Body of pancreas (tissue), 4 donors: ENCODE measurements around the gene GNPTG. TPM values are rescaled to one million over a fixed set of nuclear protein-coding genes. Genes with fewer than 3 reads are reported as not detected.

Experiments
- ATAC-seq: fragments of 150-250 bp; one replicate; pipeline ENCODE4 v1.9.1; 2016
- DNase-seq, 4 donors: peaks; one replicate each; pipeline ENCODE4 v3.0.0-alpha.2; 2019
- H3K27ac ChIP-seq, 4 donors: fragments of 200-600 bp; sonication (generic); 1 replicate in 3 of 4; 2 replicates in 1 of 4; pipeline versions ENCODE4 v1.5.1 to v1.6.1; 2016 to 2019; ENCODE audit warnings: mild to moderate bottlenecking in 1 of 4, mixed read lengths in 1 of 4, moderate library complexity in 1 of 4
- H3K27me3 ChIP-seq, 2 donors: fragments of 200-600 bp; sonication (generic); one replicate each; pipeline ENCODE4 v1.6.0; 2016; ENCODE audit warnings: mild to moderate bottlenecking in 1 of 2
- H3K36me3 ChIP-seq, 2 donors: fragments of 200-600 bp; sonication (generic); replicated peaks in 1 of 2; 2 replicates each; pipeline ENCODE4 v1.5.1; 2016; ENCODE audit warnings: low read depth in 2 of 2; ENCODE audit not compliant: insufficient read depth in 1 of 2
- H3K4me1 ChIP-seq: fragments of 200-600 bp; sonication (generic); one replicate; pipeline ENCODE4 v1.6.0; 2016
- H3K4me3 ChIP-seq, 2 donors: fragments of 200-600 bp; sonication (generic); 1 replicate in 1 of 2; 2 replicates in 1 of 2; pipeline ENCODE4 v1.5.1; 2016 to 2019
- H3K9me3 ChIP-seq, 3 donors: fragments of 200-600 bp; sonication (generic); 1 replicate in 2 of 3; 2 replicates in 1 of 3; pipeline ENCODE4 v1.5.1; 2016
- POLR2A ChIP-seq, 3 donors: fragments of 450-650 bp; IDR thresholded peaks; one replicate each; pipeline ENCODE4 v1.6.1; 2016; ENCODE audit warnings: antibody characterized with exemption in 3 of 3, mild to moderate bottlenecking in 2 of 3
- WGBS, 2 donors: methylation state at CpG; one replicate each; pipeline ENCODE4 v1.1.5; 2017; 5-methylcytosine and 5-hydroxymethylcytosine counted together
- intact Hi-C: fragments of 100-400 bp; cut with DNase I; formaldehyde crosslinking; loops from one replicate; pipeline ENCODE4 v1.15.1; 2023
- total RNA-seq, 2 donors: library from RNA; depleted of rRNA; stranded (reverse); fragments of >200 nt; gene quantifications; one replicate each; pipeline ENCODE4 v1.1.0, GENCODE V29; 2016
- TF ChIP-seq, protein P1 (sequence below), 7 experiments: fragments of 450-650 bp in 4 of 7; fragments of 200-600 bp in 3 of 7; sonication (generic) in 3 of 7; IDR thresholded peaks; one replicate each; pipeline ENCODE4 v1.5.1; 2016 to 2019; ENCODE audit warnings: antibody characterized with exemption in 7 of 7

The GNPTG gene
- total RNA-seq, 2 donors from 2014 or later = 38.1 to 98.2 TPM

DNA sequence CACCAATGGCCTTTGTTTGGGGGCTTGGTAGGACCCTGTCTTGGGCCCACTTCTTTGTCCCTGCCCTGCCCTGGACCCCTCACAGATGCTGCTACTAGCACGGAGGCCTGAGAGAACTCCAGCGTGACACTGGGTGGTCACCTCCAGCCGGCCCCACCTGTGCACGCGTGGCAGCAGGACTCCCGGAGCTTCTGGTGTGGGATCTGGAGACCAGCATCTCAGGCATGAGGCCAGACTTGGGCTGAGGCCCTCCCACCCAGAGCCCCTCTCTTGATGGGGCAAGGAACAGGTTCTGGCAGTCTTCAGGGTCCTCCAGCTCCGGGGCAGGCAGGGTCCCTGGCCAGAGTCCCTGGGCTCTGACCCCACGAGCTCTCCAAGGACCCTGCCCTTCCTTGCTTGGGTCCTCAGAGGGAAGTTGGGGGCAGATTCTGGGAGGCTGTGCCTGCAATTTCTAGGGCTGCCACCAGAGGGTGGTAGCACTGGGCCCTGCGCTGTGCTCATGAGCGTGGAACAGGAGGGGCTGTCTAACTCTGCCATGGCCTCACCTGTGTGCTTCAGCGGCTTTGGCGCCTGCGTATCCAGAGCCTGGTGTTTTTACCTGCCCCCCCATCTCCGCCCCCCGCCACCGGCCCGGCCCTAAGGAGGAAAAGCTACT lies 21.3 kb upstream of the GNPTG start:
- Histone ChIP-seq H3K4me1 (peaks cover 35% of the 10 kb centered on the region), H3K27me3 (peaks cover 8 to 28% of the 10 kb centered on the region in 2 donors), H3K9me3 (no peaks in the 10 kb centered on the region), H3K4me3 (no peak overlapping the region), H3K36me3 (no peaks in the 10 kb centered on the region), H3K27ac (no peak overlapping the region)
- DNase-seq (no peak), ATAC-seq (no peak)
- intact Hi-C loops = no loop called here
- TF ChIP-seq, protein P1, sequence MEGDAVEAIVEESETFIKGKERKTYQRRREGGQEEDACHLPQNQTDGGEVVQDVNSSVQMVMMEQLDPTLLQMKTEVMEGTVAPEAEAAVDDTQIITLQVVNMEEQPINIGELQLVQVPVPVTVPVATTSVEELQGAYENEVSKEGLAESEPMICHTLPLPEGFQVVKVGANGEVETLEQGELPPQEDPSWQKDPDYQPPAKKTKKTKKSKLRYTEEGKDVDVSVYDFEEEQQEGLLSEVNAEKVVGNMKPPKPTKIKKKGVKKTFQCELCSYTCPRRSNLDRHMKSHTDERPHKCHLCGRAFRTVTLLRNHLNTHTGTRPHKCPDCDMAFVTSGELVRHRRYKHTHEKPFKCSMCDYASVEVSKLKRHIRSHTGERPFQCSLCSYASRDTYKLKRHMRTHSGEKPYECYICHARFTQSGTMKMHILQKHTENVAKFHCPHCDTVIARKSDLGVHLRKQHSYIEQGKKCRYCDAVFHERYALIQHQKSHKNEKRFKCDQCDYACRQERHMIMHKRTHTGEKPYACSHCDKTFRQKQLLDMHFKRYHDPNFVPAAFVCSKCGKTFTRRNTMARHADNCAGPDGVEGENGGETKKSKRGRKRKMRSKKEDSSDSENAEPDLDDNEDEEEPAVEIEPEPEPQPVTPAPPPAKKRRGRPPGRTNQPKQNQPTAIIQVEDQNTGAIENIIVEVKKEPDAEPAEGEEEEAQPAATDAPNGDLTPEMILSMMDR (IDR thresholded peaks at IDR 0.05) = peak in 6 of 7 experiments; percentile 9 to 34 (median 22)
- no peak for TF ChIP-seq POLR2A (IDR thresholded peaks at IDR 0.05)
- WGBS, 2 donors = 74% methylated on average over 13 of the region's 17 CpGs; no CpG with 5 or more reads in 1 of the 2 donors

DNA sequence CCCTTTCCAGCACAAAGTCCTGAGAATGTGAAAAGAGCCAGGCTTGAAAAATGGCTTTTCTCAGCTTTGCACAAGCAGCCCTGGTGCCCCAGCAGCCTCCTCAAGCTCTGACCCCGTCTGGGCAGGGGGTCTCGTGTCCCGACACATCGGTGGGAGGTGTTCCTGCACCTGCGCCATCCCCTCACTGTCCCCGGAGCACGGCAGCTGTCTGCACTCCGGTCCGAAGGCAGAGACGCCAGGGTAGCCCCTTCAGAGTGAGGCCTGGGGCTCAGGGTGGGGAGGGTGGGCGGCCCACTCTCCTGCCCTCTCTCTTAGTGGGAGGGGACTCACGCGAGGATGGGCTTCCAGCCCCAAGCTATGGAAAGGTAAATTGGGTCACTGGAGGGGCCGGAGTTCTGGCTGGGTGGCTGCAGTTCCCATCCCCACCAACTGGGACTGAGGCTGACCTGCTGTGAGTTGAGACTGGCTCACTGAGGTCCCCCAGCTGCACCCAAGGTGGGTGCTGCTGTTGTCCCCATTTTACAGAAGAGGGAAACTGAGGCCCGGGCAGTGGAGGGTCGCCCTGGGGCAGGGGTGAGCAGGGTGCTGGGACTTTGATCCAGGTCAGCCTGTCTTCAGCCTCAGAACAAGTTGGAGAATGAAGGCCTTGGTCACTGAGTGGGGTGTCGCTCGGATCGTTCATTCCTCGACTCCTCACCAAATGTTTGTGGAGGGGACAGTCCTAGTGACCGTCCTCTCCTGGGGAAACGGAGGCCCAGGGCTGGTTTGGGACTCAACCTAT lies 20.6 kb upstream of the GNPTG start:
- Histone ChIP-seq H3K36me3 (no peaks in the 10 kb centered on the region), H3K4me3 (no peak overlapping the region), H3K27ac (no peak overlapping the region), H3K9me3 (no peaks in the 10 kb centered on the region), H3K4me1 (peaks cover 35% of the 10 kb centered on the region), H3K27me3 (peaks cover 8 to 28% of the 10 kb centered on the region in 2 donors)
- intact Hi-C loops = no loop called here
- whole genome bisulfite sequencing, 2 donors = 29 to 37% methylated on average over 10 to 19 of the region's 22 CpGs
- DNase-seq (no peak), ATAC-seq (no peak)
- no peak for TF ChIP-seq POLR2A (IDR thresholded peaks at IDR 0.05)
- TF ChIP-seq, protein P1 (IDR thresholded peaks at IDR 0.05) = no peak

DNA sequence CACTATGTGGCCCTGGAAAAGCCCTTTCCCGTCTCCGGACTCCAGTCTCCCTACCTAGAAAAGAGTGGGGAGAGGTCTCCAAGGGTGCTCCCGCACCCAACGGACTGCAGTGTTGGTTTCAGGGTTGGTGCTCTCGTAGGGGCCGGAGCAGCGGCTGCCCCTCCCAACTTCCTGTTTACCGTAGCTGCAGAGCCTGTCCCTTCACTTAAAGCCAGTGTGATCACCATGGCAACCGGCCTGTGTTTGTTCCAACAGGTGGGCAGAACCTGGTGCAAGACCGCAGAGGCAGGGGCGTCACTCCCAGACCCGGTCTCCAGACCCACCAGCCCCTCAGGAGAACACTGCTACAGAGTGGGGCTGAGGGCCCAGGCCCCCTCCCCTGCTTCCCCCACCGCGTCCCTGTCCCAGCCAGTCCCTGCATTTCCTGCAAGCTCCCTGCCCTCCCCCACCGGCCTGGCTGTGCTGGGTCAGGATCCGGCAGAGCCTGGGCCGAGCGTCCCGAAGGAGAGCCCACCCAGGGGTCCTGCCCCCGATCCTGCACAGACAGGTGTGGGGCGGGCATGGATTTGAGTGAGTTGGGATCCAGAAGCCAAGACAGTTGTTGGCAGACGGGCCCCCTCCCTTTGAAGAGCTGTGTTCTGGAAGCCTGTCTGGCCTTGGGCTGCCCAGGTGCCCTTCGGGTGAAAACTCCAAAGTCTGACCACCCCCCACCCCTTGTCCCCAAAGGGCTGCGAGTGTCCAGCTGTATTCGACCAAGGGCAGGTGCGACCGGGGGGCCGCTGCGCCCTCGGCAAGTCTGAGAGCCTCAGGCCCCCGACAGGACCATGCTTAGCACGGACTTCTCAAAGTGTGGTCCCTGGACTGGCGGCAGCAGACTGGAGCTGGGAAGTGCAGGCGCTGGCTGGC lies 19.8 kb upstream of the GNPTG start:
- DNase-seq (peak; percentile 79 to 94 (median 86)), ATAC-seq (peak; percentile 74)
- intact Hi-C loops = no loop called here
- H3K4me1 ChIP-seq = peaks cover 35% of the 10 kb centered on the region
- no peaks in the 10 kb centered on the region for H3K9me3 ChIP-seq
- H3K4me3 ChIP-seq = no peak overlapping the region
- H3K36me3 ChIP-seq = no peaks in the 10 kb centered on the region
- WGBS, 2 donors = 13% methylated on average over 34 of the region's 34 CpGs; no CpG with 5 or more reads in 1 of the 2 donors
- H3K27ac ChIP-seq = no peak overlapping the region
- TF ChIP-seq, protein P1 (IDR thresholded peaks at IDR 0.05) = no peak
- TF ChIP-seq POLR2A (IDR thresholded peaks at IDR 0.05) = peak in 1 of 3 donors; percentile 24
- H3K27me3 ChIP-seq = peaks cover 8 to 28% of the 10 kb centered on the region in 2 donors

DNA sequence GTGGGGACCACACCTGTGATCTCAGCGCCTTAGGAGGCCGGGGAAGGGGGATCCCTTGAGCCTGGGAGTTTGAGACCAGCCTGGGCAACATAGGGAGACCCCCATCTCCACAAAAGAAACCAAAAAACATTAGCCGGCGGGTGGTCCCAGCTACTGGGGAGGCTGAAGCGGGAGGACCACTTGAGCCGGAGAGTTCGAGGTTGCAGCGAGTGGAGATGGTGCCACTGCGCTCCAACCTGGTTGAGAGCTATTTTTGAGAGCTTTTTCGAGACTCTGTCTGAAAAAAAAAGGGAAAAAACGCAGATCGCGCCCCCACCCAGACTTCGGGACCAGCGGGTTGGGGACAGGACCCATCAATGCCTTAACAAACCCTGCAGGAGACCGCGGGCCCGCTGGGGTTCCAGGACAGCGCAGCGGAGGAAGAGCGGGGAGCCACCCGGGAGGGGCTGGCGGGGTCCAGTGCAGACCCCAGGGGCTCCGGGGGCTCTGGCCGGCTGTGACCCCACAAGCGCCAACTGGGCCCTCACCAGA lies 19.0 kb upstream of the GNPTG start:
- DNase-seq = no peak
- peaks cover 8 to 28% of the 10 kb centered on the region in 2 donors for H3K27me3 ChIP-seq
- H3K4me1 ChIP-seq = peaks cover 37% of the 10 kb centered on the region
- TF ChIP-seq, protein P1 (IDR thresholded peaks at IDR 0.05) = no peak
- no peak for TF ChIP-seq POLR2A (IDR thresholded peaks at IDR 0.05)
- H3K36me3 ChIP-seq = no peaks in the 10 kb centered on the region
- intact Hi-C loops = no loop called here
- WGBS, 2 donors = 16% methylated on average over 26 of the region's 26 CpGs; no CpG with 5 or more reads in 1 of the 2 donors
- no peak overlapping the region for H3K4me3 ChIP-seq
- H3K27ac ChIP-seq = no peak overlapping the region
- no peak for ATAC-seq
- no peaks in the 10 kb centered on the region for H3K9me3 ChIP-seq
